ENCODE data around the gene MSI1. TPM values are rescaled to one million over a fixed set of nuclear protein-coding genes. Genes with fewer than 3 reads are reported as not detected.

The MSI1 gene
- total RNA-seq, 1 donor from 2014 or later: 127 TPM

GRCh38 chr12:120376934-120377572, 8.1 kb upstream of the MSI1 start:
- no peak for TF ChIP-seq CTCF (IDR thresholded peaks at IDR 0.05; ENCODE audit: unreplicated experiment)
- Mint-ChIP-seq H3K36me3 (ENCODE audit: insufficient read depth) (no peaks in the 10 kb centered on the region), H3K27ac (no peak overlapping the region), H3K9me3 (ENCODE audit: low read depth) (no peaks in the 10 kb centered on the region), H3K27me3 (peaks cover 11% of the 10 kb centered on the region), H3K4me3 (ENCODE audit: low read depth) (no peak overlapping the region), H3K4me1 (ENCODE audit: low read depth) (peaks cover 13% of the 10 kb centered on the region)
- no peak for DNase-seq (ENCODE audit: low spot score, unreplicated experiment)

GRCh38 chr12:120376416-120376815, 7.5 kb upstream of the MSI1 start:
- Mint-ChIP-seq H3K27me3 (peaks cover 18% of the 10 kb centered on the region), H3K9me3 (ENCODE audit: low read depth) (no peaks in the 10 kb centered on the region), H3K36me3 (ENCODE audit: insufficient read depth) (no peaks in the 10 kb centered on the region), H3K4me1 (ENCODE audit: low read depth) (peaks cover 7% of the 10 kb centered on the region), H3K4me3 (ENCODE audit: low read depth) (no peak overlapping the region), H3K27ac (no peak overlapping the region)
- TF ChIP-seq CTCF (IDR thresholded peaks at IDR 0.05; ENCODE audit: unreplicated experiment): no peak
- no peak for DNase-seq (ENCODE audit: low spot score, unreplicated experiment)

- no peak for TF ChIP-seq CTCF (IDR thresholded peaks at IDR 0.05; ENCODE audit: unreplicated experiment)
- Mint-ChIP-seq H3K9me3 (ENCODE audit: low read depth) (no peaks in the 10 kb centered on the region), H3K27me3 (peaks cover 22% of the 10 kb centered on the region), H3K4me1 (ENCODE audit: low read depth) (peaks cover 8% of the 10 kb centered on the region), H3K36me3 (ENCODE audit: insufficient read depth) (no peaks in the 10 kb centered on the region), H3K27ac (no peak overlapping the region), H3K4me3 (ENCODE audit: low read depth) (no peak overlapping the region)
- no peak for DNase-seq (ENCODE audit: low spot score, unreplicated experiment)
Measured at GRCh38 chr12:120376009-120376408, 7.0 kb upstream of the MSI1 start.

- Mint-ChIP-seq H3K4me1 (ENCODE audit: low read depth) (peaks cover 24% of the 10 kb centered on the region), H3K27ac (no peak overlapping the region), H3K36me3 (ENCODE audit: insufficient read depth) (no peaks in the 10 kb centered on the region), H3K9me3 (ENCODE audit: low read depth) (no peaks in the 10 kb centered on the region), H3K27me3 (peaks cover 36% of the 10 kb centered on the region), H3K4me3 (ENCODE audit: low read depth) (no peak overlapping the region)
- no peak for DNase-seq (ENCODE audit: low spot score, unreplicated experiment)
- TF ChIP-seq CTCF (IDR thresholded peaks at IDR 0.05; ENCODE audit: unreplicated experiment): no peak
Measured at GRCh38 chr12:120373683-120374082, 4.7 kb upstream of the MSI1 start.

- H3K27ac Mint-ChIP-seq: peak overlapping the region; percentile 84
- no peak for TF ChIP-seq CTCF (IDR thresholded peaks at IDR 0.05; ENCODE audit: unreplicated experiment)
- H3K9me3 Mint-ChIP-seq (ENCODE audit: low read depth): no peaks in the 10 kb centered on the region
- H3K4me1 Mint-ChIP-seq (ENCODE audit: low read depth): peaks cover 43% of the 10 kb centered on the region
- DNase-seq (ENCODE audit: low spot score, unreplicated experiment): no peak
- H3K4me3 Mint-ChIP-seq (ENCODE audit: low read depth): peak overlapping the region; percentile 83
- peaks cover 3% of the 10 kb centered on the region for H3K36me3 Mint-ChIP-seq (ENCODE audit: insufficient read depth)
- H3K27me3 Mint-ChIP-seq: peaks cover 36% of the 10 kb centered on the region
Measured at GRCh38 chr12:120370343-120371243, 1.6 kb upstream of the MSI1 start.

Measured in progenitor cell of endocrine pancreas (in vitro differentiated cells).